Activated CD4-positive, alpha-beta T cell treated with anti-CD3 and anti-CD28 coated beads for 1 hour (primary cell): Measurements from ENCODE around the gene KRT86.
"Not testable (repeated sequence)": the region's sequence is repeated elsewhere in the genome, so short reads cannot be mapped to it uniquely, and the experiment has no call there.

Experiments used
- DNase-seq: peaks from one replicate; pipeline ENCODE4 v3.0.0-alpha.2; 2020

The KRT86 gene

GRCh38 chr12:52296572-52297215 is 22.2 kb downstream of the KRT86 start:
- DNase-seq = no peak

DNA sequence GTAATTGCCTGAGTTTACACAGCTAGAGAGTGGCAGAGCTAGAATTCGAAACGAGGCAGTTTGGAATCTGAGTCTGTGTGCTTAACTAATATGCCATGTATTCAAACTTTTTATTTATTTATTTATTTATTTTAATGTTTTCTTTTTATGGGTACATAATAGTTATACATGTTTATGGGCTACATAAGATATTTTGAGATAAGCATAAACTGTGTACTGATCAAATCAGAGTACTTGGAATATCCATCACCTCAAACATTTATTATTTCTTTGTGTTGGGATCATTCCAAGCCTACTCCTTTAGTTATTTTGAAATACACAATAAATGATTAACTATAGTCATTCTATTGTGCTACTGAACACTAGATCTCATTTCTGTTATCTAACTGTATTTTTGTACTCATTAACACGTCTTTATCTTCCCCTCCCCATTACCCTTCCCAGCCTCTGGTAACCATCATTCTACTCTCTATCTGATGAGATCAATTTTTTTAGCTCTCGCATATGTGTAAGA is 24.3 kb downstream of the KRT86 start:
- no peak for DNase-seq

DNA sequence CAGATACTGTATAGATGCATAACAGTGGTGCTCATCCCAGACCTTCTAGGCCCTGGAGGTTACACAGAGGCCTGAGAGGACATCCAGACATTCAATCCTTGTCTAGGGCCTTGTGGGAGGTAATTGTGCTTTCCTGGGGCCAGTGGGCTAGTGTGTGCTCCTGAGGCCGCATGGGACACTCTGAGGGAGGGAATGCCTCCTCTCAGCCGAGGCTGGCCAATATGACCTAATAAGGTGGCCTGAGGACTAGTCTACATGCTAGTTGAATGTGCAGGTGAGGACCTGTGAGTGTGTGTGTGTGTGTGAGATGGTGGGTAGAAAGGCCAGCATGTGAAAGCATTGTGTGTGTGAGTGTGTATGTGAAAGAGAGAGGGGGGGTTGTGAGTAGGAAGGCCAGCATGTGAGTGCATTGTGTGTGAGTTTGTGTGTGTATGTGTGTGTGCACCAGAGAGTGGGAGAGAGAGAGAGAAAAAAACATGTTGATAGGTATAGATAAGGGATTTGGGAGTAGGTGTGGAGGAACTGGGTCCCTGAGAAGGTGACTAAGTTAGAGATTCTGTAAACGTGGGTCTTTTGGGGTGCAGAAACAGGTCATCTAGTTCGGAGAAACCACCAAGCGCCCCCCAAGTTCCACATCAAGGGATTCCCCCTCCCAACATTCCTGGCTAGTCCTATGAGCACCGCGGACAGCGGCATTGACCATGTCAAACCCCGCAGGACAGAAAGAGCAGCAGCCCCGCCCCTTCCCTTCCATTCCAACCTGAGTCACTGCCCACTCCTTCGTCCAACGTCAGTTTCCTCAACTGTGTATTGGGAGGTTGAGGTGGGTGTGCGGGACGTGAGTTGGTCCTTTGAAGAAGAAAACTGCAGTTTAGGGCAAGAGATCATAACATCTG is 26.6 kb downstream of the KRT86 start:
- no peak for DNase-seq

DNA sequence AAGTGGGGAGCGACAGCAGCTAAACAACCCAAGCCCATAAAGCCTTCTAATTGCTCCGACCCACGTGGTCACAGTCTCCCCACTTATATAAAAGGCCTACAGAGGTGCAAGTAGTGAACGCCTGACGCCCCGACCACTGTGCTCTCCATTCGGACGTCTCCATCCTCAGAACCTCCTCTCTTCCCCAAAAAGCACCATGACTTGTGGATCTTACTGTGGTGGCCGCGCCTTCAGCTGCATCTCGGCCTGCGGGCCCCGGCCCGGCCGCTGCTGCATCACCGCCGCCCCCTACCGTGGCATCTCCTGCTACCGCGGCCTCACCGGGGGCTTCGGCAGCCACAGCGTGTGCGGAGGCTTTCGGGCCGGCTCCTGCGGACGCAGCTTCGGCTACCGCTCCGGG is 27.3 kb downstream of the KRT86 start:
- DNase-seq = not testable (repeated sequence)

DNA sequence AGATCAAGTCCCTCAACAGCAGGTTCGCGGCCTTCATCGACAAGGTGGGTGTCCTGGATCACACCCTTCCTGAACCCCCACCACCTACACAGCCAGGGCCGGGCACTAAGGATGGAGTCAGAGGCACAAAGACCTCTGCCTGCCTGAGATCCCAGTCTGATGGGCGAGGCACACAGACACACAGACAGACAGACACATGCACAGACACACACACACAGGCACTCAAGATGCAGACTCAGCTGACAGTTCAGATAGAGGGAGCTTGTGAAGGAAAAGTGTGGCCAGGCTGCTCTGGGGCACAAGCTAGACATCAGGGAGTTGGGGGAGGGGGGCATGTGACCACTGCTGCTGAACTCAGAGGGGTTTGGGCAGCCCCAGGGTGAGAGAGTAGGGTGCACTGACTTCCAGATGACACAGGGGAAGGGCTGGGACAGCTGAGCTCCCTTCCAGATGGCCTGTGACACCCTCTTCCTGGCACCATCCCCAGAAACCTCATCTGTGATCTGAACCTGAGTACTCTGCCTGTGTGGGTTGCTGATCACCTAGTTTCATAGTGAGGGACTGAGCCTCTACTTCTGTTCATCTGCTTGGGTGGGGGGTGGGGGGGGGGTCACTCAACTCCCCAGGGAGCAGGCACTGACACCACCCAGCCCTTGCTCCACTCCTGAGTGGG is 27.9 kb downstream of the KRT86 start:
- DNase-seq = not testable (repeated sequence)

DNA sequence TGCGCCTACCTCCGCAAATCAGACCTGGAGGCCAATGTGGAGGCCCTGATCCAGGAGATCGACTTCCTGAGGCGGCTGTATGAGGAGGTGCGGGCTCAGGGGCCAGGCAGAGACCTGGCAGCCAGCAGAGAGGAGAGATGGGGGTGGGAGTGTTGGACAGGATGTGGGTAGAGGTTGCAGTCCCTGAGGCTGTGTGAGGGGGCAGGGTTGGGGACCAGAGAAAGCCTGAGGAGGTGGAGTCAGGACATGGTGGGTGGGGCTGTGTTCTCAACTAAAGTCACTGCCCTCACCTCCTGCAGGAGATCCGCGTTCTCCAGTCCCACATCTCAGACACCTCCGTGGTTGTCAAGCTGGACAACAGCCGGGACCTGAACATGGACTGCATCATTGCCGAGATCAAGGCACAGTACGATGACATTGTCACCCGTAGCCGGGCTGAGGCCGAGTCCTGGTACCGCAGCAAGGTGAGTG is 30.5 kb downstream of the KRT86 start:
- DNase-seq = not testable (repeated sequence)

DNA sequence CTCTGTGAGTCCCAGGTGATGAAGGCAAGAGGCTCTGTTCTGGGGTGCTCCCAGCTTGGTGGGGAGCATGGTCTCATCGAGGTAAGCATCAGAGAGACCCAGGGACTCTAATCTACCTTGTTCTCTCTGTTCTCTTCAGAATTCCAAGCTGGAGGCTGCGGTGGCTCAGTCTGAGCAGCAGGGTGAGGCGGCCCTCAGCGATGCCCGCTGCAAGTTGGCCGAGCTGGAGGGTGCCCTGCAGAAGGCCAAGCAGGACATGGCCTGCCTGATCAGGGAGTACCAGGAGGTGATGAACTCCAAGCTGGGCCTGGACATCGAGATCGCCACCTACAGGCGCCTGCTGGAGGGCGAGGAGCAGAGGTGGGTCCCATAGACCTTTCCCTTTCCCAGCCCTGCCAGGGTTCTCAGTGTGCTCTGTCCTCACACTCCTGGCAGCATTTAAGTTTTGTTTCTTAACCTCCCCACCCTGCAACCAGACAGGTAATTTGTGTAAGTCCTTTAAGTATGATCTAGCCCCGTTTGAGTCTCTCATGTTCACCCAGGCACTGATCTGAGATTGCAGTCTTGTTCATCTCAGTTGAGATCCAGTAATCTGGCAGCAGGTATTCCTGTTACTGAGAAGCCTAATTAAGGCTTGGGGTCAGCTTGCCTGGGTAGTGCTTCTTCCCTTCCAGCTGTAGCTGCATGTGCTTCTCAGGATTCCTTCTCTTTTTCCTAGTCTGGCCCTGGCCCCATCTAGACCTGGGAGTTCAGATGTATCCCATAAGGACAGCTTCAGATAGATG is 31.7 kb downstream of the KRT86 start:
- DNase-seq = no peak

DNA sequence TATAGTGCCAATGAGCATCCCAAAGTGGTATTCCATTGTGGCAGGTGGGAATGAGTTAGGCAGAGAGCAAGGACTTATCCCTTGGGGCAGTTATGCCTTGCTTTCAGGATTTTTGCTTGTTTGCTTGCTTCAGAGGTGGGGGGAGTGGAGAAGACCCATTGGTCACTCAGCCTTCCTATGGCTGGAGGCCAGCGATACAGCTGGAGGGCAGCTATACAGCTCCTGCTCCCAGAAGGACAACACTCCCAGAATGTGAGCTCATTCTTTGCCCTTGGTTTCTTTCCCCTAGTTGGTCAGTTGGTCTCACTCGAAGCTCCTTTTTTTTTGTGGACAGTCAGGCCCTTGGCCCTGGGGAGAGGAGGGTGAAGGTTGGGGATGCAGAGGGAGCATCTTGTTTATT is 32.3 kb downstream of the KRT86 start:
- DNase-seq = no peak

DNA sequence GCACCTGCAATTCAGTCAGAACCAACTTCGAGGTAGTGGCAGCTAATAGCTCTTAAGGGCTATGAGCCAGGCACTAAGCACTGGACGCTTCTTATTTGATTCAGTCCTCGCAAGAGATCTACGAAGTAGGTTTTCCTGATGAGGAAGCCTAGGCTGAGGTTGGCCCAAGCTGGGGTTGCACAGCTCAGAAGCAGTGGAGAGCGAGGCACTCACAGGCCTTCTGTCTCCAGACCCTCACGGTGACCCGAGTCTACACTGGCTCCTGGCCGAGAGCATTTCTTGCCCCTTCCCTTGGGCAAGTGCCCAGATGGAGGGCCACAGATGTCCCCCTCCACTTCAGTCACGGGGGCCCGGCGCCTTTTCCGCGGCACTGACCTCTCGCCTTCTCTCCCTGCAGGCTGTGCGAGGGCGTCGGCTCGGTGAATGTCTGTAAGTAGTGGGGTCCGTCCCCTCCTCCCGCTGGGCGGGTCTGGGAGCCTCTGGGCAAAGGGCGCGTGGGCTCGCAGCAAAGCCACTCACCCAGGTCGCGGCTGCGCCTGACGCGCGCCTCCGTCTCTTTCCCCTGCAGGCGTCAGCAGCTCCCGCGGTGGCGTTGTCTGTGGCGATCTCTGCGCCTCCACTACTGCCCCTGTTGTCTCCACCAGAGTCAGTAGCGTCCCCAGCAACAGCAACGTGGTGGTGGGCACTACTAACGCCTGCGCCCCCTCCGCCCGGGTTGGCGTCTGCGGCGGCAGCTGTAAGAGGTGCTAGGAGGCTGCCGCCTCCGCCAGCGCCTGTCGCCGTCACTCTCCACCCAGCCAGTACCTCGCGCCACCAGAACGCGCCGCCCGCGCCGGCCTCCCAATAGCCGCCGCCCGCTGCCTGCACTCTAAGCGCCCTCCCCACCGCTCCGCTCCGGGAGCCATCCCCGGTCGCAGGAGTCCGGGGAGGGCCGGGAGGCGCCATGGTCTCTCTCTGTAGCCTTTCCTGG is 33.7 kb downstream of the KRT86 start:
- no peak for DNase-seq

DNA sequence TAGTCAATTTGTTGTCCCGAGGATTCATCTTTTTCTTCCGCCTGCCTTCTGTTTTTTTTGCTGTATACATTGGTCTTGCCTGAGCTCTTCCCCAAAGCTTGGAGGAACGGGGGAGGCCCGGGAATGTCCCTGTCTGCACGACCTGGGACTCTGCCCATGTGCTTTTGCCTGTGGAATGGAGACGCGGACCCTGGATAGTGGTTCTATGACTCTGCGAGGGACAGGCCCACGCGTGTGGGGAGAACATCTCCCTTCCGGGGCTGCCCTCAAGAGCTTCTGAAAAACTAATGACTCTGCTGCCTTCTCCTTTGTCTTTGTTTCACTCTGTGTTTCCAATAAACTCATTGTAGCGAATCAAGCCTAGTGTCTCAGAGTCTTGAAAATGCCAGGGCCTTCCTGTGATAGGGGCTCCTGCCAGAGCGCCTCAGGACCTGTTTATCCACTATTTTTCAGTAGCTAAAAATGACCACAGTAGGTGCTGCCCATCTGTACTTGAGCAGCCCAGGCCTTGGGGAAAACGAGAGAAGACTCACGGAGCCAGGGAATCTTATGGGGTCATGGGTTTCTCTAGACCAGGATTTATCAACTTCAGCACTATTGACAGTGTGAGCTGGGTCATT is 34.5 kb downstream of the KRT86 start:
- DNase-seq = no peak

DNA sequence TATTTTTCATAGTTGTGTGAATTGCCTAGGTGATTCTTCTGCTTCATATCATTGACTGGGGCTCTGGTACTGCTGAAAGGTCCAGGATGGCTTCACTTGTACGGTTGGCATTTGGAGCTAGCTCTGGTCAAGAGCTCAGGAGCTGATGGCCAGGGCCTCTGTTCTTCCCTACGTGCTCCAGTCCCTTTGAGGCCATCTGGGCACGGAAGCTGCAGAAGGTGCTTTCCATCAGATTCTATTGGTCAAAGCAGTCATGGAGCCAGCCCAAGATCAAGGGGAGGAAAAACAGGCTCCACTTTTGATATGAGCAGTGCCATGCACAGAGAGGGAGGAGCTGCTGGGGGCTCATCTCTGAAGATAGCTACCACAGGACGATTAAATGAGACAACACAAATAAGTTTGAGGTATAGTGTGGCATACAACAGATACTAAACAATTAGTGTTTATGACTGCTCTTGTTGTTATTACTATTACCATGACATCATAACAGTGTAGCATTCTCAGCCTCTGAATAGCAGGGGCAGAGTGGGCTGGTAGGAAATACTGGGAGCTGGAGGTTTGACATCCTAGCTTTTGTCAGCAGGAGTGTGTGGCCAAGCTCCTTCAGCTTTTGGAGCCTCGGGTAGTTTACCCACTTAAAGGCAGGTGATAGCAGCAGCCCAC is 36.3 kb downstream of the KRT86 start:
- DNase-seq = no peak

GRCh38 chr12:52311285-52311648 is 36.8 kb downstream of the KRT86 start:
- DNase-seq = no peak

DNA sequence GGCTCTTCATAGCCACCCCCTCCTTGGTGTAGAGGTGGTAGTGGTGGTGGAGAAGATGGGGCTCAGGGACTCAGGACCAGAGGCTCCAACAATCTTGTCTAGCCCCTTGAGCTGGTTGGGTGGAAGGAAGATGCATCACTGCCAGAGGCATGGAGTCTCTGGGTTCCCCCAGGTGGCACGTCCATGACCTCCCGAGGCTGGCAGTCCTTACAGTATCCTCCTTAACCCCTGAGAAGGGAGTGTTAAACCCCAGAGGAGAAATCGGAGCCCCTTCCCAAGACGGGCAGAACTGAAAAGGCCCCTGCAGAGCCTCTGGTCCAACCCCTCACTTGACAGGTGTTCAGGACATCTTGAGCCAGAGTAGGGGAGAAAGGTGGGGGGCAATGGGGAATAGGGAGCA is 37.6 kb downstream of the KRT86 start:
- DNase-seq = no peak

DNA sequence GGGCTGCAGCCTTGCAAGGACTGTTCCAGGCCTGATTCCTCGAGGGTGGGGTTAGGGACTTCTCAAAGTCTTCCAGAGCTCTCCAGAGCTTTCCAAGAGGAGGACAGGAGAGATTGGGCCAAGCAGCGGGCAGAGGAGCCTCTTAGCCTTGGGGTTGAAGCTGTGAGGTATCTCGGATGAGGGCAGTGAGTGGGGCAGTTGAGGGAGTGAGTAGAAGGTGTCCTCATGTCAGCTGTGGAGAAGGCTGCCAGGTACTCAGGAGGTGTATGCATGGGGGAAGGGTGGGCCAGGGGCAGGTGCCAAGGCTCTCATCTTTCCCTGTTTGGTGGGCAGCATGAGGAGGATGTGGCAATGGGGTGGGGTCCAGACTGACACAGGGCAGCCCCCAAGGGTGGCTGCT is 39.0 kb downstream of the KRT86 start:
- no peak for DNase-seq

DNA sequence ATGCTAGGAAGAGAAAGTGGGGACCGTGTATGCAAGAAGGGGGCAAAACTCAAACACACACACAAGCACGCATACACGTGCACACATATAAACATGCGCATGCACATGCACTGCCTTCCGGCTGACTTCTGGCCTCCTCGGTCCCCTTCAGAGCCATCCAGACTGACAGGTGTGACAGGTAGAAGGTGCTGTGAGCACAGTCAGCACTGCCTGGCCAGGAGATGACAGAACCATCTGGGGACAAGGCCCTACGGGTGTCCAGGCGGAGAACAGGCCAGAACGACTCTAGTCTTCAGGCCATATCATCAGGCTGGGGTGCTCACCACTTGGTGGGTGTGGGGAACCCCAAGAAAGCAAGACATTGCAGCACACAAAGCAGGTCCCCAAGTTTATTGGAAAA is 39.5 kb downstream of the KRT86 start:
- no peak for DNase-seq

DNA sequence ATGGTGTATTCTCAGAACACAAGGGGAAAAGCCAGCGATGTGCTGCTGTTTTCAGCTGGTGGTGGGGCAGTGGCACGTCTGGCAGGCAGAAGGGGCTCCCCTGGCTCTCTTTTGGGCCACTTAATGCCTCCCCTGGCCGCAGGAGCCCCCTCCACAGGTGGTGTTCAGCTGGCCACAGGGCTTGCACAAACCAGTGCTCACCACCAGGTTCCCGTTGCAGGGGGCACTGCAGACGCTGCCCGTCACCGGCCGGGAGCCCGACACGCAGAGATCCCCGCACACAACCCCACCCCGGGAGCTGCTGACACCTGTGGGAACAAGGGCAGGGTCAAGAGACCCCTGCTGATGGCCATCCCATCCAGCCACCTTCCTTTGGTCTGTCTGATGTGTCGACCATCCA is 40.1 kb downstream of the KRT86 start:
- no peak for DNase-seq

- not testable (repeated sequence) for DNase-seq
Measured at GRCh38 chr12:52315721-52316120, 41.3 kb downstream of the KRT86 start.

GRCh38 chr12:52316290-52316689 is 41.8 kb downstream of the KRT86 start:
- DNase-seq = no peak

DNA sequence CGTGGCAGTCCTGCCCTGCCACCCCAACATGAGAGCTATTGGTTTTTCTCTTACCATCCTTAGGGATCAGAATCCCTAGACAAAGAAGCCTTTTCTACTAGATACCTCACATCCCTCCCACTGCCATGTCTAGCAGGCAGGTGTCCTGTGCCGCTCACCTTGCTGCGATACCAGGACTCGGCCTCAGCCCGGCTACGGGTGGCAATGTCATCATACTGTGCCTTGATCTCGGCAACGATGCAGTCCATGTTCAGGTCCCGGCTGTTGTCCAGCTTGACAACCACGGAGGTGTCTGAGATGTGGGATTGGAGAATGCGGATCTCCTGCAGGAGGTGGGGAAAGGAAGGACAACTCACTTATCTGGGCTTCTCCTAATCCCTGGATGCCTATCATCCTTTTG is 42.3 kb downstream of the KRT86 start:
- DNase-seq = no peak

DNA sequence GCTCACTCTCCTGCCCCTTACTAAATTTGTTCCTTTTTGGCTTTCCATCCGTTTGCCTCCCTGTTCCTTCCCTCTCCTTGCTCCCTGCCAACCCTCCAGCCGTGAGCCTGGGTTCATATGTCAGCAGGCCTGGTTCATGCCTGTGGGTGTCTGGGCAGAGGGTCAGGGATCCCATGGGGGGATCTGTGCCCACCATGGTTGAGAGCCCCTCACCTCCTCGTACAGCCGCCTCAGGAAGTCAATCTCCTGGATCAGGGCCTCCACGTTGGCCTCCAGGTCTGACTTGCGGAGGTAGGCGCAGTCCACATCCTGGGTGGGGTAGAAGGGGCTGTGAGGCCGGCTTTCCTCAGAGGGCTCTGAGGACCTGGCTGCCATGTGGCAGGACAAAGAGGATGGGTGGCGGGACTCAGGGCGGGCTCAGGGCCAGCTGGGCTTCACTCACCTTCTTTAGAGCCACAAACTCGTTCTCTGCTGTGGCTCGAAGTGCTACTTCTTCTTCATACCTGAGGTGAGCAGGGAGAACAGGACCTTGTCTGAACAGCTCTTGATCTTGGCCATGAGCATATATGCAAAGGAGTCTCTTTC is 43.1 kb downstream of the KRT86 start:
- no peak for DNase-seq
